Activated T-helper 1 cell treated with anti-CD3 and anti-CD28 coated beads, Interleukin-2, amount 50 U/mL, for 16 hours (primary cell): Measurements from ENCODE around the gene PTCHD1.

Experiments
- DNase-seq, 2 donors: peaks; one replicate each; pipeline ENCODE4 v3.0.0-alpha.2; 2020; ENCODE audit warnings: low read depth in 1 of 2, low spot score in 1 of 2

Gene PTCHD1

GRCh38 chrX:23334848-23335599, at the start of gene PTCHD1:
Gene PTCHD1, plus strand, starts transcription at chrX:23334849. Its CDS starts 27 bp downstream, at chrX:23334876.
- DNase-seq: no peak

- no peak for DNase-seq
Measured at GRCh38 chrX:23286731-23287130, 47.9 kb upstream of the PTCHD1 start.

GRCh38 chrX:23287191-23287725, 47.4 kb upstream of the PTCHD1 start:
- no peak for DNase-seq

GRCh38 chrX:23292354-23292987, 42.2 kb upstream of the PTCHD1 start:
- no peak for DNase-seq

GRCh38 chrX:23292988-23293651, 41.5 kb upstream of the PTCHD1 start:
- no peak for DNase-seq

GRCh38 chrX:23304881-23305280, 29.8 kb upstream of the PTCHD1 start:
- no peak for DNase-seq

GRCh38 chrX:23311731-23312130, 22.9 kb upstream of the PTCHD1 start:
- DNase-seq: no peak

GRCh38 chrX:23312136-23312535, 22.5 kb upstream of the PTCHD1 start:
- DNase-seq: no peak

GRCh38 chrX:23317799-23318724, 16.6 kb upstream of the PTCHD1 start:
- DNase-seq: no peak

GRCh38 chrX:23327104-23327503, 7.5 kb upstream of the PTCHD1 start:
- no peak for DNase-seq

- no peak for DNase-seq
Measured at GRCh38 chrX:23331701-23332100, 2.9 kb upstream of the PTCHD1 start.

GRCh38 chrX:23332101-23332887, 2.4 kb upstream of the PTCHD1 start:
- no peak for DNase-seq

- DNase-seq: no peak
Measured at GRCh38 chrX:23332888-23333821, 1.5 kb upstream of the PTCHD1 start.

- no peak for DNase-seq
Measured at GRCh38 chrX:23333842-23334520, 668 bp upstream of the PTCHD1 start.

GRCh38 chrX:23334521-23334847, 165 bp upstream of the PTCHD1 start:
- DNase-seq: no peak

- DNase-seq: no peak
Measured at GRCh38 chrX:23338334-23338733, 3.7 kb downstream of the PTCHD1 start.

GRCh38 chrX:23341452-23341851, 6.8 kb downstream of the PTCHD1 start:
- DNase-seq: no peak

GRCh38 chrX:23344238-23344903, 9.7 kb downstream of the PTCHD1 start:
- no peak for DNase-seq
